ENCODE data around the gene FOLR1.
A peak's percentile ranks its signal among the peaks of the same experiment; 100 is the strongest.

FOLR1 gene

DNA sequence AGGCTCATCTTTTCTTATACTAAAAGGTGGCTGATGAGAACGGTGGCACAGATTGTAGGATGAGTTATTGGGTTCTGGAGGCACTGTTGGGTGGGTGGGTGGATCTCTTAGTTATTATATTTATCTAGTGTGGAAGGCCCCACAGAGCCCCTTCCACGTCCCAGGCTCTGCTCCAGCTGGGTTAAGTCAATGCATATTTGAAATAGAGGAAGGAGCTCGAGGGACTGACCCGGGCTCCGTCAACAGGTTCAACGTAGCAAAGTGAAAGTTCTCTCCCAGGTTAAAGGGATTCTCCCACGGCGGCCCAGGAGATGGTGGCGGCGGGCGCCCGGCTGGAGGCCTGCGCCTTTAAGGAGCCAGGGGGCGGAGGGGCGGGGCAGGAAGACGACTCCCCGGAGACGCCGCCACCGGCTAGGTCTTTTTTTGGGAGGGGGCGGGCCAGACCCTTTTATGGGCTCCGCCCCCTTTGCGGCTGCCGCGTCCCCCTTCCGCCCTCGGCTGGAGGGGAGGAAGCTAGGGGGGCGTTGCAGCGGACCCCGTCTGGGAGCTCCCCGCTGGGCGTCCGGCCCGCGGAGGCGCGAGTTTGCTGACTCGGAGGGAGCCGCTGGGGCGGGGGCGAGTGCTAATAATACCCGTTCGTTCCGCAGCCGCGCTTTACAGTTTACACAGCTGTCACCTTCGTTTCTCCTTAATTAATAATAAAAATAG lies 31.1 kb downstream of the FOLR1 start:
- DNase-seq (ENCODE audit: low read depth in 4 of 4, low spot score in 1 of 4) = peak; percentile 74 to 95 (median 86)

DNA sequence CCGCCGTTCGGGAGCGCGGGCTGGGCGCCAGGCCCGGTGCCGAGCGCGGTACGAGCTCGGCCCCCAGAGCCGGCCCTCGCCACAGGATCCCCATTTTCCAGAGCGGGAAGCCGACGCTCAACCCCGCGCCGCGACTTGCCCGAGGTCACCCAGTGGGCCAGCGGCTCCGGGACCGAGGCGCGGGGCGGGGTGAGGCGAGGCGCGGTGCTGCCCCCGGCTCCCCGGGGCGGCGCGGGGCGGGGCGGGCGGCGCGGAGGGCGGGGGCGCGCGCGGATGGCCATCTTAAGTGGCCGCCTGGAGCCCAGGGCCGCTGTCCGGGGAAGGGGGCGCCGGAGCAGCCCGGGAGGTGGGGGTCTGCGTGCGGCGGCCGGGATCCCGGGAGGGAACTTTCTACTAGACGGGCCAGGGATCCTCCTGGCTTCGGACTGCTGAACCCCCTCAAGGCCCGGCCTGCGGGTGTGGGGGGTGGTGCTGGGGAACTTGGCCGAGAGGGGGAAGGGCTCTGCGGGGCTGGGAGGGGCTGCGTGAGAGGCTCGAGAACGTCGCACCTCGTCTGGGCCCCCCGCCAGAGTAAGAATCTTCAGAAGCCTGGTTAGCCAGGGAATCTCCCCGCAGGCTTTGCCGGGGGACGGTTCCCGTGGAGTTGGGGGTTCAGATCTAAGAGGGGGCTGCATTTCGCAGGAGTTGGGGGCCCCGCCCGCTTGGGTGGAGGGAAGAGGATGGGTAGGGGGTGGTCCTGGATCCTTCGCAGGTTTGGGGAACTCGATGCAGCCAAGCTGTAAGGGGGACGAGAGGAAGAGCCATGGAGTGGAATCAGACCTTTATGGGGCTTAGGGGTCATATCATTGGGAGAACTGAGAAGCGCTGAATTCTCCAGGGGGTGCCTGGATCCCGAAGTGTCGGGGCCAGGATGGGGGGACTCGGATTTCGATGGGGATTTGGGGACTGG lies 31.9 kb downstream of the FOLR1 start:
- DNase-seq (ENCODE audit: low read depth in 4 of 4, low spot score in 1 of 4) = peak in 3 of 4 experiments; percentile 28 to 52 (median 38)

DNA sequence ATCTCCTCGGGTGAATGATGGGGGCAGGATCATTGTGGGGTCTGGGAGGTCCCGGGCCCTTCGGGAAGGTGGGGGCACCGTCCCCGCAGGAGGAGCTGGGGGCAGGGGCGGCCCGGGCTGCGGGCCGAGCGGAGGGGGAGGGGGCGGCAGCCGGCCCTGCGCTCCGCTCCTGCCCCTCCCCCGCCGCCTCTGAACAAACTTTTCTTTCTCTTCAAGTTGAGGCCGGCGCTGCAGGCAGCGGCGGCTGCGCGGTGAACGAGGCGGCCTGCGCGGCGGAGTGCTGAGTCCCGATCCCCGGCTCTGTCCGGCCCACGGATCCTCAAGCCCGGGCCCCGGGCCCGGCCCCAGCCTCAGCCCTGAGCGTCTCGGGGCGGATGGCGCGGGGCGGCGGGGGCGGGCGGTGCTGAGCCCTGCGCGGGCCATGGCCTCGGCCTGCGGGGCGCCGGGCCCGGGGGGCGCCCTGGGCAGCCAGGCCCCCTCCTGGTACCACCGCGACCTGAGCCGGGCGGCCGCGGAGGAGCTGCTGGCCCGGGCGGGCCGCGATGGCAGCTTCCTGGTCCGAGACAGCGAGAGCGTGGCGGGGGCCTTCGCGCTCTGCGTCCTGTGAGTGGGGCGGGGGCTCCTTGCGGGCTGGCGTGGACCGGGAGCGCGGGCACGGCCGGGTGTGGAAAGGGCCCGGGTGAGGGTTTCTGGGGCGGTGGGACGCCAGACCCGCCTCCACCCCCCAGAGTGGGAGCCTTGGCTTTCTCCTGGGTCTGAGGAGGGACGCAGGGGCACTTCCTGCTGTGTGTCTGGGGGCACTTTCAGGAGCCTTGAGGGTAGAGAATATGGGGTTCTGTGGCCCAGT lies 32.8 kb downstream of the FOLR1 start, which contains the start of gene INPPL1:
TSS of gene INPPL1 (plus strand) at position 204 of the 847 bp plus-strand sequence. CDS start at position 422, 218 bp downstream.
- DNase-seq (ENCODE audit: low read depth in 4 of 4, low spot score in 1 of 4) = peak in 1 of 4 experiments; percentile 30

DNA sequence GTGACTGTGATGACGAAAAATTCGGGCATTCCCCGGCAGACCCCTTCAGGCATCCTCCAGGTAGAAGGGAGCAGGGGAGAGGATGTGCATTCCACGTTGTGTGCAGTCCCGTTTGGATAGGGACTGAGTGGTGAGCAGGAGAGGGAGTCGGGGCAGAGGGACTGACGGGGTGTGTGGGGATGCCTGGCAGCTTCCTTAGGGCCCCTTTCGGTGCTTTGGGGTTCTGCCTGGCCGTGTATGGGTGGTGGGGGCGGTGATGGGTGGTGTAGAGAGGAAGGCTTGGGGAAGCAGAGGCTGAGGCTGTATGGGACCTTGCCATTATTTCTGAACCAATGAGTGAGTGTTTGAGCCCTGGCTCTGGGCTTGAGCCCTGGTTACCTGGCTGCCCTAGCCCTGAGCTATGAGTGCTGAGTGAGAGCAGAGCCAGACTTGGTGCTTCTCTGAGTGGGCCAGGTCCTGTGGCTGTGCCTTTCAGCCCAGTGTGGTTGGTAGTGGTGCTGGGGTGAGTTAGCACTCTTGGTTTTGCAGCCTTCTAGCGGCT lies 33.5 kb downstream of the FOLR1 start:
- no peak for DNase-seq (ENCODE audit: low read depth in 4 of 4, low spot score in 1 of 4)

DNA sequence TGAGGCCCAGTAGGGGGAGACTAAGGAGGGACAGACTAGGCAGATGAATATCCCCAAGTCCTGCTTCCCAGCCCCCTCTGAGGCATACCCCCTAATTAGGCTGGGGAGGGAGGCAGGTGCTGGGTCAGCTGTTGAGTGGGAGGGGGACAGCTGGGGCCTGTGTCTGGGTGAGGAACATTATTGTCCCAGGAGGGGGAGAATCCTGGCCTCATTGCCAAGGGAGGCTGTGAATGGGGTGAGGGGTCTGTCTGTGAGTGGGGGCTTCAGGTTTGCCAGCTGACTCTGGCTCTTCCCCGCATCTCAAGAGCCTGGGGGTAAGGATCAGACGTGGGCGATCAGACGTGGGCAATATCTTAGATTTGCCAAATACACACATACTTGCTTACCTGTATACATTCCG lies 34.8 kb downstream of the FOLR1 start:
- no peak for DNase-seq (ENCODE audit: low read depth in 4 of 4, low spot score in 1 of 4)

DNA sequence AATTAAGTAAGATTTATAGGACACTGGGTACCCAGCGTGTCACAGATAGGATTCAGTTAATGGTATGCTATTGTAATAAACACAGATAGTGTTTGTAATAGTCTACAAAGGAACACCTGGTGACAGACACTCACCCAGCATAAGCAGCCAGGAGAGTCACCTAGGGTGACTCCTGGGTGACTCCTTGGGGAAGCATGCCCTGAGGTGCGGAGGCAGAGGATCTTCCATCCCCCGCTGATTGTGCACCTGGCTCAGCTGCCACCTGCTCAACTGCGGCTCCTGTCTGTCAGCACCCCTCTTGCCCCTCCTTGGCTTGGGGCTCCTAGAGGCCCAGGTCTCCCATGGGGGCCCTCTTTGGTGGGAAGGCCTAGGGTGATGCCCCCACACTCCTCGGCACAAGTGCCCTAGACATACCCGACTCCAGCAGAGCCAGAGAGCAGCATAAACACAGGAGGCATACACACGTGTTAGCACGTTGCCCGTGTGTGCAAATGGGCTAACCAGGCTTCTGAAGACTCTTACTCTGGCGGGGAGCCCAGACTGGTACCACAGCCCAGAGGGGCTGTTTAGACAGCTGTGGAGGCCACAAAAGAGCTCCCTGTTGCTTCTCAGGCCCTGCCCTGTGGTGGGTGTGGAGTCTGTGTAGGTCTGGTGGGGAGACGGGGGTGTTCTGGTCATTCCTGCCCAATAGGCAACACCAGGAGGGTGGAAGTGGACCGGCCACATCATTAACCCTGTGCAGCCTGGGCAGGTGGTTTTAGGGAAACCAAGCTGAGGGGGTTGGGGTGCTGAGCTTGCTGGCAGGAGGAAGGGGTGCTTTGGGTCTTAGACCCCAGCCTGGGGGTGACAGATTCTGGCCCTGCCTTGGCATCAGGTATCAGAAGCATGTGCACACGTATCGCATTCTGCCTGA lies 35.6 kb downstream of the FOLR1 start:
- no peak for DNase-seq (ENCODE audit: low read depth in 4 of 4, low spot score in 1 of 4)

DNA sequence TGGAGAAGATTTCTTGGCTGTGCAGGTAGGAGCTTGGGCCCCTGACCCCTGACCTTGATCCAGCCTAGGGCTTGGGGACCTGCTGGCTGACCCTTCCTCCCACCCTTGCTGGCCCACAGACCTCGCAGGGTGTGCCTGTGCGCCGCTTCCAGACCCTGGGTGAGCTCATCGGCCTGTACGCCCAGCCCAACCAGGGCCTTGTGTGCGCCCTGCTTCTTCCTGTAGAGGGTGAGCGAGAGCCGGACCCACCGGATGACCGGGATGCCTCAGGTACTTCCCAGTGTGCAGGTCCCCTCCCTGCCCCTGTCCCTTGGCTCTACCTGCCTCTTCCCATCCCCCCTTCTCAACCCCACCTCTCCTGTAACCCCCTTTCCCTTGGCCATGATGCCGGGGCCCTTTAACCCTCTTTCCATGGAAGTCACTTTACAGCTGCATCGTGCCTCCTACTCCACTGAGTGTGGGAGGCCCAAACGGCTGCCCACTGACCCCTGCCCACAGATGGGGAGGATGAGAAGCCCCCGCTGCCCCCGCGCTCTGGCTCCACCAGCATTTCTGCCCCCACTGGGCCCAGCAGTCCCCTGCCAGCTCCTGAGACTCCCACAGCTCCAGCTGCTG lies 36.4 kb downstream of the FOLR1 start:
- no peak for DNase-seq (ENCODE audit: low read depth in 4 of 4, low spot score in 1 of 4)

DNA sequence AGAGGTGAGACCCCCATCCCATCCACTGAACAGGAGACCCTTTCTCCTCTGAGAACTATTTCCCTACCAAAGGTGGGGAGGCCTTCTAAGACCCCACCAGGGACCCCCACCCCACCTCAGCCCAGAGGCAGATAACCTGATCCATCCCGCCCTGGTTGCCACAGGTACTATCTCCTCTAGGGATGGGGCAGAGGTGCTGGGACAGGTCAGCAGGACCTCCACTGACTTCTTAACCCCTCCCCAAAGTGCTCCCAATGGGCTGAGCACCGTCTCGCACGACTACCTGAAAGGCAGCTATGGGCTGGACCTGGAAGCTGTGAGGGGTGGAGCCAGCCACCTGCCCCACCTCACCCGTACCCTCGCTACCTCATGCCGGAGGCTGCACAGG lies 36.9 kb downstream of the FOLR1 start:
- DNase-seq (ENCODE audit: low read depth in 4 of 4, low spot score in 1 of 4) = no peak

DNA sequence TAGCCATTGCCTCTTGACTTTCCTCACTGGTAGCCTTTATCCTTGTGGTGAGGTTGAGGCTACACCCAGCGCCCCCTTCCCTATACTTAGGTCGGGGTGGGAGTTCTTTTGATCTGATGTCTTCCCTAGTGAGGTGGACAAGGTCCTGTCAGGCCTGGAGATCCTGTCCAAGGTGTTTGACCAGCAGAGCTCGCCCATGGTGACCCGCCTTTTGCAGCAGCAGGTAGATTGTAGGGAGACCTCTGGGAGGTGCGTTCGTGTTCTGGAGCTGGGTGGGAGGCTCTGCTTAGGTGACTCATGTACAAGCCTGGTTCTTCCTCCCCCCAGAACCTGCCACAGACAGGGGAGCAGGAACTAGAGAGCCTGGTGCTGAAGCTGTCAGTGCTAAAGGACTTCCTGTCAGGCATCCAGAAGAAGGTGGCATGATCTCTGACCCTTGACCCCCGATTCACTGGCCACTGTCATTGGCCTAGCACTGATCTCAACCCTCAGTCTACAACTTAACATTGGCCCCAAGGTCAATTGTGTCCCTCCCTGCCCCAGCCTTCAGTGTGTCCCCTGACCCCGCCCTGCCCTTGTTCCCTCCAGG lies 37.5 kb downstream of the FOLR1 start:
- DNase-seq (ENCODE audit: low read depth in 4 of 4, low spot score in 1 of 4) = no peak

DNA sequence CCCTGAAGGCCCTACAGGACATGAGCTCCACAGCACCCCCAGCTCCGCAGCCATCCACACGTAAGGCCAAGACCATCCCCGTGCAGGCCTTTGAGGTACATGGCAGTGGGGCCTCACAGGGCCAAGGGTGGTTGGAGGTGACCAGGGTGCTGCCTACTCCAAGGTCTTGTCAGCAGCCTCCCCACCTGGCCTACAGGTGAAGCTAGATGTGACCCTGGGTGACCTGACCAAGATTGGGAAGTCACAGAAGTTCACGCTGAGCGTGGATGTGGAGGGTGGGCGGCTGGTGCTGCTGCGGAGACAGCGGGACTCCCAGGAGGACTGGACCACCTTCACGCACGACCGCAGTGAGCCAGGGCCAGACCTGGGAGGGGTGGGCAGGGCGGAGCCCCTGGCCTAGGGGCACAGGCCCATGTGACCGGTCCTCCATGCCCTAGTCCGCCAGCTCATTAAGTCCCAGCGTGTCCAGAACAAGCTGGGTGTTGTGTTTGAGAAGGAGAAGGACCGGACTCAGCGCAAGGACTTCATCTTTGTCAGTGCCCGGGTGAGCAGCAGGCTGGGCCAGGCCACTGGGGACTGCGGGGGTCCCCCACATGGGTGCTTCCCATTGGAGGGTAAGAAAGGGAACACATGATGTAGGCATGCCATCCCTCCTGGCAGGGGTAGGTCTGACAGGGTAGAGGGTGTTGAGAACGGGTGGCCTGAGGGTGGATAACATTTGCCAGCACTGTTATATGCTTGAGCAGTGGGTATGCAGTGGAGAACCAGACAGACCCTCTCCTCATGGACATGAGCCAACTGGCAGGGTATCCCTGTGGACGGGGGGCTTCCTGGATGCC lies 38.2 kb downstream of the FOLR1 start:
- no peak for DNase-seq (ENCODE audit: low read depth in 4 of 4, low spot score in 1 of 4)

DNA sequence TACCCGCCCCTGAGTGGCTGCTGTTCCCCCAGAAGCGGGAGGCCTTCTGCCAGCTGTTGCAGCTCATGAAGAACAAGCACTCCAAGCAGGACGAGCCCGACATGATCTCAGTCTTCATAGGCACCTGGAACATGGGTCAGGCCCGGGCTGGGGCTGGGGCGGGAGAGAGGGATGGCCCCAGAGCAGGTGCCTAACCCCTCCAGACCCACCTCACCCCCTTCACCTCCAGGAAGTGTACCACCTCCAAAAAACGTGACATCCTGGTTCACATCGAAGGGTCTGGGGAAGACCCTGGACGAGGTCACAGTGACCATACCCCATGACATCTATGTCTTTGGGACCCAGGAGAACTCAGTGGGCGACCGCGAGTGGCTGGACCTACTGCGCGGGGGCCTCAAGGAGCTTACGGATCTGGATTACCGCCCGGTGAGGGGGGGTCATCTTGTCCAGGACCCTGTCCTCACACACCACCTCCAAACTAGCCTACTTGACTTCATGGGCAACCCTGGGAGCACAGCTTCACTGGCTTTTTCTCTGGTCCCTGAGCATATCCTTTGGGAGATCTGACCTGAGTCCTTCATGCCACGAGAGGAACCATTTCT lies 38.9 kb downstream of the FOLR1 start:
- no peak for DNase-seq (ENCODE audit: low read depth in 4 of 4, low spot score in 1 of 4)

DNA sequence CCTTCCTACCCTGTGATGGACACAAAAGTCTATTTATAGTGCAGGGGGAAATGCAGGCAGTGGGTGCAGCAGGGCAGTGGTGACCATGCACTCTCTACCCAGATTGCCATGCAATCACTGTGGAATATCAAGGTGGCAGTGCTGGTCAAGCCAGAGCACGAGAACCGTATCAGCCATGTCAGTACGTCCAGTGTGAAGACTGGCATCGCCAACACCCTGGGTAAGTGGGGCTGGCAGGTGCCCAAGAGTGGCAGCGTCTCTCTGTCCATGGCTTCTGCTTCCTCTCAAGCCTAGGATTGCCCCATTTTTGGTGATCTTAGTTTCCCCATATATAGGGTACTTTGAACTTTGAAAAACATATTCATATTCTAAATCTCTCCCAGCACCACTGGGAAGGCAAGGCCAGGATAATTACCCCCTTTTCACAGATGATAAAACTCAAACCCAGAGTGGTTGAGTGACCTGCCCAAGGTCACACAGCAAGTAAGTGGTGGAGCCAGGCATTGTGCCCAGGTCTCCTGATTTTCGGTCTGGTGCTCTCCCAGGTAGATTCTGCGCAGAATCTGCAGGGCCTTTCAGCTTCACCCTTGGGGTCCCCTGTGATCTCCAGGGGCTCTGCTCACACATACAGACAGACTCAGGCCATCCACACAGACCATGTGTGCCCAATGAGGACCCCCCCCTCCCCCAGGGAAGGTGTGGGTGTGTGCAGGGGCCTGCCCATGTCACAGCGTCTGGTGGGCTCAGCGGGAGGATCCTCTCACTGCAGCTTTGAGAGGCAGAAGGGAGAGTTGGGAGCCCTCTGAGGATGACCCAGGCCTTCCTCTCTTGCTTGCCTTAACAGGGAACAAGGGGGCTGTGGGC lies 39.7 kb downstream of the FOLR1 start:
- no peak for DNase-seq (ENCODE audit: low read depth in 4 of 4, low spot score in 1 of 4)

DNA sequence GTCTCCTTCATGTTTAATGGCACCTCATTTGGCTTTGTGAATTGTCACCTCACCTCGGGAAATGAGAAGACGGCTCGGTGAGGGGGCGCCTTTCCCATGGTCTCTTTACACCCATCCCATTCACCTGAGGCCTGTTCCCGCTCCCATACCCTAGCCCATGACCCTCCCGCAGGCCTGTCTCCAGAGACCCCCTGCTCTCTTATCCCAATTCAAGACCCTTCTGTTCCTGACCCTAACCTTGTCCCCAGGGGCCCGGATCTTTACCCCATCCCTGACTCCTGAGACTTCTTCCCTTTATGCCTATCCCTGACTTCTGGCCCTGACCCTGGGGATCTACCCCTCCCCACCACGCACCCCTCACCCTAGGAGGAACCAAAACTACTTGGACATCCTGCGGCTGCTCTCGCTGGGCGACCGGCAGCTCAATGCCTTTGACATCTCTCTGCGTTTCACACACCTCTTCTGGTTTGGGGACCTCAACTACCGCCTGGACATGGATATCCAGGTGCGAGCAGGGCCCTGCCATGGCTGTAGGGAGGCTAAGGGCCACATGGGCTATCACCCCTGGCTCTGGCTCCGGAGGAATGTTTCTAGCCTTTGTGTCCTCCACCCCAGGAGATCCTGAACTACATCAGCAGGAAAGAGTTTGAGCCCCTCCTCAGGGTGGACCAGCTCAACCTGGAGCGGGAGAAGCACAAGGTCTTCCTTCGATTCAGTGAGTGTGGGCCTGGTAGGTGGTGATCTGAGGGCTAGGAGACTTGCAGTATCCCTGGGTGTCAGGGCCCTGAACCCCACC lies 40.5 kb downstream of the FOLR1 start:
- DNase-seq (ENCODE audit: low read depth in 4 of 4, low spot score in 1 of 4) = no peak

DNA sequence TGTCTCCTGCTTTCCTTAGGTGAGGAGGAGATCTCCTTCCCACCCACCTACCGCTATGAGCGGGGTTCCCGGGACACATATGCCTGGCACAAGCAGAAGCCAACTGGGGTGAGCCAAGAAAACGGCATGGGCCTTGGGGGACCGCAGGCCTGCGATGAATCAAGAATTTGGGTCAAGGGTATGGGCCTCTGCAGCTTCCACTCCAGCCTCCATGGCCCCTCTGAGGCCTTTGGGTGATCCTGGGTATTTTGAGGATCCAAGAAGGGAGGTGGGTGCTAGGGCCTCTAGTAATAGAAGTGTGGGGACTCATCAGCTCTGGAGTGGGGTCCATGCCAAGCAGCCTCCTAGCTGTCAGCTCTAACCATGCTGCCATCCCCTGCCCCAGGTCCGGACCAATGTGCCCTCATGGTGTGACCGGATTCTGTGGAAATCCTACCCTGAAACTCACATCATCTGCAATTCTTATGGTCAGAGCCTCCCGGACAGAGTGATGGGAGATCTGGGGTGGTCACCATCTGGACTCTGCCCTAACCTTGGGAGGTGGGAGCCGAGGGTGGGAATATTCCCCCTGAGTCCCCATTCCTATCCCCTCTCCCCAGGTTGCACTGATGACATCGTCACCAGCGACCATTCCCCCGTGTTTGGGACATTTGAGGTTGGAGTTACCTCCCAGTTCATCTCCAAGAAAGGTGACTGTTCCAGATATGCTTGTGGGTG lies 41.3 kb downstream of the FOLR1 start:
- DNase-seq (ENCODE audit: low read depth in 4 of 4, low spot score in 1 of 4) = no peak

DNA sequence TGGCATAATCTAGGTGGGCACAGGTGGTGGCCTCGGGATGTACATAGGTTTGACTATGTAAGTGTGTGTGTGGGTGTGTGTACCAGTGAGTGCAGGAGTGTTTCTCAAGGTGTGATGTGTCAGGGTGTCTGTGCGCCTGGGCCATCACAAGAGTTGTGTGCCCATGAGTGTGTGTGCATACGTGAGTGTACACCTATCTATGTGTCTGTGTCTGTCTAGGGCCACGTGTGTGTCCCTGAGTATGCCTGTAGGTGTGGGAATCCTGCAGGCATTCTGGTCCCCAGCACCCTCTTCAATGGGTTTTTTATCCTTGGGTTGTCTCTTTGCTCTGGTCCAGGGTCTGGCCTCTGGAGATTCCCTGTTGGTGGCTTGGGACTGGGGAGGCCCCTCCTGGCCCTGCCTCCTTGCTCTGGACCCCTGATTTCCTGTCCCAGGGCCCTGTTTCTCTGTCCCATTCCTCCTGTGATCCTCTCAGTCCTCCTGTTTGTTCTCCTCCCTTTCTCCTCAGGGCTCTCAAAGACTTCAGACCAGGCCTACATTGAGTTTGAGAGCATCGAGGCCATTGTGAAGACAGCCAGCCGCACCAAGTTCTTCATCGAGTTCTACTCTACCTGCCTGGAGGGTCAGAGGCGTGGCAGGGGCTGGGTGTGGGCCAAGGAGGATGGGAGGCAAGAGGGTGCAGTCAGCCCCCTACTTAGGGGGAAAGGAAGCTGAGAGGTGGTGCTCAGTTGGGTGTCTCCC lies 42.0 kb downstream of the FOLR1 start:
- DNase-seq (ENCODE audit: low read depth in 4 of 4, low spot score in 1 of 4) = no peak

All from stimulated activated CD4-positive, alpha-beta T cell treated with anti-CD3 and anti-CD28 coated beads, Interleukin-1b, Interleukin-23, amount 100 ng/mL, for 24 hours (primary cell).